Uterus (tissue), 4 donors: ENCODE measurements around the gene LSAMP. TPM values are rescaled to one million over a fixed set of nuclear protein-coding genes. Genes with fewer than 3 reads are reported as not detected.
"Not testable (repeated sequence)": the region's sequence is repeated elsewhere in the genome, so short reads cannot be mapped to it uniquely, and the experiment has no call there.

Experiments used
- DNase-seq, 2 donors: peaks; one replicate each; pipeline ENCODE4 v3.0.0-alpha.2; 2019 to 2020
- H3K27ac ChIP-seq, 2 donors: fragments of 200-600 bp; sonication (generic); 1 replicate in 1 of 2; 2 replicates in 1 of 2; pipeline ENCODE4 v1.5.1; 2016 to 2018
- H3K27me3 ChIP-seq, 2 donors: fragments of 200-600 bp; sonication (generic); one replicate each; pipeline ENCODE4 v1.5.1; 2018 to 2019; ENCODE audit warnings: control low read depth in 1 of 2
- H3K36me3 ChIP-seq, 2 donors: fragments of 200-600 bp; sonication (generic); one replicate each; pipeline ENCODE4 v1.5.1; 2019; ENCODE audit warnings: control low read depth in 1 of 2
- H3K4me1 ChIP-seq, 2 donors: fragments of 200-600 bp; sonication (generic); one replicate each; pipeline ENCODE4 v1.5.1; 2018 to 2019; ENCODE audit warnings: control low read depth in 1 of 2
- H3K4me3 ChIP-seq, 2 donors: fragments of 200-600 bp; sonication (generic); 1 replicate in 1 of 2; 2 replicates in 1 of 2; pipeline ENCODE4 v1.5.1; 2018 to 2019; ENCODE audit warnings: mild to moderate bottlenecking in 1 of 2
- H3K9me3 ChIP-seq, 2 donors: fragments of 200-600 bp; sonication (generic); one replicate each; pipeline ENCODE4 v1.5.1; 2019; ENCODE audit warnings: control low read depth in 1 of 2
- POLR2A ChIP-seq, 2 donors: fragments of 450-650 bp; IDR thresholded peaks; one replicate each; pipeline ENCODE4 v1.6.1; 2016; ENCODE audit warnings: antibody characterized with exemption in 2 of 2, mild to moderate bottlenecking in 1 of 2, moderate library complexity in 1 of 2
- intact Hi-C: fragments of 100-400 bp; cut with DNase I; formaldehyde crosslinking; loops from one replicate; pipeline ENCODE4 v1.15.1; 2023; ENCODE audit warnings: low total_unique reads
- total RNA-seq, 4 donors: library from RNA; depleted of rRNA in 3 of 4; stranded (reverse); fragments of >200 nt in 3 of 4; gene quantifications; one replicate each; pipeline versions ENCODE4 v1.1.0 to v1.2.4, GENCODE V29; 2014 to 2023
- TF ChIP-seq, protein P1 (sequence below), 4 experiments: fragments of 200-600 bp in 2 of 4; fragments of 450-650 bp in 2 of 4; sonication (generic) in 2 of 4; IDR thresholded peaks; one replicate each; pipeline ENCODE4 v1.5.1; 2016 to 2019; ENCODE audit warnings: antibody characterized with exemption in 4 of 4, mild to moderate bottlenecking in 2 of 4, moderate library complexity in 1 of 4
- donor health status: DM: yes; HTN: yes; CAD: no.

LSAMP gene
- total RNA-seq, 4 donors from 2014 or later, result 0.26 to 25.8 (median 1.8) TPM

DNA sequence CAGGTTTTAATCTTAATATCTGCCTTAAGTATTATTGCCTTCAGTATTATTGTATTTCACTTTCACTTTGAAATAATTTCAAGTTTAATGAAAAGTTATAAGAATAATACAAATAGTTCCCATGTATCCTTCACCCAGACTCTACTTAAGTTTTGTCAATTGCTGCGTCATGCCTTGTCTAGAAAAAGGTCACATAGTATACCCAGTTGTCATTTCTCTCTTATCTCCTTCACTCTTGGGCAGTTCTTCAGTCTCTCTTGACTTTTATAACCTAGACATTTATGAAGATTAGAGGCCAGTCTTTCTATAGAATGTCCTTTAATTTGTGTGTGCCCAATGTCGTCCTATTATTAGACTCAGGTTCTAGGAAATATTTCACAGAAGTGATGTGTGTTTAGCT, 367.7 kb downstream of the LSAMP start:
- no peak overlapping the region for H3K27ac ChIP-seq
- H3K4me3 ChIP-seq, result no peak overlapping the region
- no peak for TF ChIP-seq POLR2A (IDR thresholded peaks at IDR 0.05)
- TF ChIP-seq, protein P1, sequence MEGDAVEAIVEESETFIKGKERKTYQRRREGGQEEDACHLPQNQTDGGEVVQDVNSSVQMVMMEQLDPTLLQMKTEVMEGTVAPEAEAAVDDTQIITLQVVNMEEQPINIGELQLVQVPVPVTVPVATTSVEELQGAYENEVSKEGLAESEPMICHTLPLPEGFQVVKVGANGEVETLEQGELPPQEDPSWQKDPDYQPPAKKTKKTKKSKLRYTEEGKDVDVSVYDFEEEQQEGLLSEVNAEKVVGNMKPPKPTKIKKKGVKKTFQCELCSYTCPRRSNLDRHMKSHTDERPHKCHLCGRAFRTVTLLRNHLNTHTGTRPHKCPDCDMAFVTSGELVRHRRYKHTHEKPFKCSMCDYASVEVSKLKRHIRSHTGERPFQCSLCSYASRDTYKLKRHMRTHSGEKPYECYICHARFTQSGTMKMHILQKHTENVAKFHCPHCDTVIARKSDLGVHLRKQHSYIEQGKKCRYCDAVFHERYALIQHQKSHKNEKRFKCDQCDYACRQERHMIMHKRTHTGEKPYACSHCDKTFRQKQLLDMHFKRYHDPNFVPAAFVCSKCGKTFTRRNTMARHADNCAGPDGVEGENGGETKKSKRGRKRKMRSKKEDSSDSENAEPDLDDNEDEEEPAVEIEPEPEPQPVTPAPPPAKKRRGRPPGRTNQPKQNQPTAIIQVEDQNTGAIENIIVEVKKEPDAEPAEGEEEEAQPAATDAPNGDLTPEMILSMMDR (IDR thresholded peaks at IDR 0.05), result no peak
- no peaks in the 10 kb centered on the region for H3K36me3 ChIP-seq
- H3K27me3 ChIP-seq, result no peaks in the 10 kb centered on the region
- no peak for DNase-seq
- H3K4me1 ChIP-seq, result no peaks in the 10 kb centered on the region
- intact Hi-C loops, result no loop called here
- no peaks in the 10 kb centered on the region for H3K9me3 ChIP-seq

DNA sequence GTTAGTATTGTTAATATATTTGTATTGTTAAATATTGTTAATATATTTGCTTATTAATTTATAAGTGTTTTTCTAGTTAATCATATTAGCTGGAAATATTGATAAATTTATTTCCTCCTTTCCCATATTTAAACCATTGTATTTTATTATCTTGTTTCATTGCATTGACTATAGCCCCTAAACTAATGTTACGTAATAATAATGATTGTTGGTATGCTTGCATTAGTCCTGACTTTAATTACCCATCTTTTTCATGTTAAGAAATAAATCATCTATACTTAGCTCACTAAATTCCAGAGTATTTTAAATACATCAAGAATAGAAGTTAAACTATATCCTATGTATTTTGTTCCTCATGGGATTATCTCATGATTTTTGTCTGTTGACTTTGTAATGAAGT, 368.2 kb downstream of the LSAMP start:
- intact Hi-C loops, result no loop called here
- TF ChIP-seq, protein P1 (IDR thresholded peaks at IDR 0.05), result no peak
- no peak for TF ChIP-seq POLR2A (IDR thresholded peaks at IDR 0.05)
- no peak overlapping the region for H3K27ac ChIP-seq
- no peak for DNase-seq
- no peak overlapping the region for H3K4me3 ChIP-seq
- no peaks in the 10 kb centered on the region for H3K36me3 ChIP-seq
- H3K9me3 ChIP-seq, result no peaks in the 10 kb centered on the region
- H3K27me3 ChIP-seq, result no peaks in the 10 kb centered on the region
- H3K4me1 ChIP-seq, result no peaks in the 10 kb centered on the region

GRCh38 chr3:116070516-116071278, 374.6 kb downstream of the LSAMP start:
- H3K27ac ChIP-seq, H3K4me1 ChIP-seq: not testable (repeated sequence)

DNA sequence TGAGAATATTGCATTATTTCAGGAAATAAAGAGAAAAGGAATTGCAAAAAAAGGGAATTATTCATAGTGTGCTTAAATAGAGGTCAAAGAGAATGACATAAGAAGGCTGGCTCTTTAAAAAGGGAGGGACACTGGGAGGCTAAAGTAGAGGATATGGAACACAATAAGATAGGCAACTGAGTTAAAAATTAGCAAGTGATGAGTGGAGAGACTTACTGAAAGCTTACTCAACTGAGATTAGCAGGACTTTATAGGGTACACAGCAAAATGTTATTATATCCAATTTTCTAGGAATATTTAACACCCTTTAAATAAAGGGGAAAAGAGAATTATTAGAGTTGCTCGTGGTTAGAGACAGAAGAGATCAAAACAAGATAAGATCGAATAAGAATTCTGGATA, 375.2 kb downstream of the LSAMP start:
- Histone ChIP-seq H3K9me3 (no peaks in the 10 kb centered on the region), H3K27me3 (no peaks in the 10 kb centered on the region), H3K27ac (no peak overlapping the region), H3K4me3 (no peak overlapping the region), H3K4me1 (no peaks in the 10 kb centered on the region), H3K36me3 (no peaks in the 10 kb centered on the region)
- no peak for DNase-seq
- no peak for TF ChIP-seq POLR2A (IDR thresholded peaks at IDR 0.05)
- TF ChIP-seq, protein P1 (IDR thresholded peaks at IDR 0.05), result no peak
- intact Hi-C loops, result no loop called here

More at GRCh38 chr3:116070516-116071278, 374.6 kb downstream of the LSAMP start:
- H3K36me3 ChIP-seq, H3K4me3 ChIP-seq, H3K9me3 ChIP-seq, H3K27me3 ChIP-seq, DNase-seq, intact Hi-C loops: not testable (repeated sequence)

DNA sequence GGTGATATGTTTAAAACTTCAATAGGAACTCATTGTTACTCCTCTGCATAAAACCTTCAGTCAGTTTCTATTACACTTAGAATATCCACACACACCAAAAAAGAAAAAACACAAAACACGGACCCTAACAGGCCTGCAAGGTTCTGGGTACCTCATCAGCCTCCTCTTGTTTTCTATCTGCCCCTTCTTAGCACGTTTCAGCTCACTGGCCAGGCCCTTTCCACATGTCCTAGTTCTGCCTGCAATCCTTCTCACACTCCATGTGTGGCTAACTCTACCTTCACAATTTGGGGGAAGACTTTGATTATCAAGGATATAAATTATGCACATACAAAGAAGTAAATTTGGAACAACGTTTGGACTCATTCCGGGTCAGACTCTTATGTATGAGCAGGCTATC, 376.3 kb downstream of the LSAMP start:
- H3K27ac ChIP-seq, result no peak overlapping the region
- no peak for DNase-seq
- intact Hi-C loops, result no loop called here
- H3K27me3 ChIP-seq, result no peaks in the 10 kb centered on the region
- TF ChIP-seq, protein P1 (IDR thresholded peaks at IDR 0.05), result no peak
- no peak for TF ChIP-seq POLR2A (IDR thresholded peaks at IDR 0.05)
- no peaks in the 10 kb centered on the region for H3K4me1 ChIP-seq
- no peak overlapping the region for H3K4me3 ChIP-seq
- no peaks in the 10 kb centered on the region for H3K36me3 ChIP-seq
- no peaks in the 10 kb centered on the region for H3K9me3 ChIP-seq
